GM23338 (cell line): ENCODE measurements around the gene CAPN9. TPM values are rescaled to one million over a fixed set of nuclear protein-coding genes. Genes with fewer than 3 reads are reported as not detected.

Experiments used
- ATAC-seq: fragments of 200-7000 bp; cut with Tn5 transposase; 3 replicates; pipeline ENCODE4 v1.9.1; 2020
- DNase-seq: peaks from one replicate; pipeline ENCODE4 v3.0.0-alpha.2; 2015; ENCODE audit warnings: low spot score
- H2AFZ ChIP-seq: fragments of 200-600 bp; sonication (generic); 2 replicates; pipeline ENCODE4 v1.8.0; 2016; ENCODE audit warnings: antibody characterized with exemption, mild to moderate bottlenecking, moderate library complexity
- H3F3A ChIP-seq: fragments of 200-600 bp; sonication (generic); replicated peaks from 2 replicates; pipeline ENCODE4 v1.8.0; 2017; ENCODE audit warnings: antibody characterized with exemption, mixed run types, low read depth
- H3K27ac ChIP-seq: fragments of 200-600 bp; sonication (generic); 2 replicates; pipeline ENCODE4 v1.6.1; 2016; ENCODE audit warnings: low read depth
- H3K27me3 ChIP-seq: fragments of 200-600 bp; sonication (generic); 2 replicates; pipeline ENCODE4 v1.8.0; 2016; ENCODE audit warnings: mild to moderate bottlenecking, mixed run types, moderate library complexity; ENCODE audit not compliant: insufficient read depth
- H3K36me3 ChIP-seq: fragments of 200-600 bp; sonication (generic); 2 replicates; pipeline ENCODE4 v1.8.0; 2016; ENCODE audit warnings: mild to moderate bottlenecking; ENCODE audit not compliant: insufficient read depth
- H3K4me1 ChIP-seq: fragments of 200-600 bp; sonication (generic); 2 replicates; pipeline ENCODE4 v1.8.0; 2016; ENCODE audit warnings: mild to moderate bottlenecking, moderate library complexity; ENCODE audit not compliant: insufficient read depth
- H3K4me2 ChIP-seq: fragments of 200-600 bp; sonication (generic); 2 replicates; pipeline ENCODE4 v1.7.1; 2017; ENCODE audit warnings: mixed run types
- H3K4me3 ChIP-seq: fragments of 200-600 bp; sonication (generic); 2 replicates; pipeline ENCODE4 v1.6.1; 2016; ENCODE audit warnings: mixed run types
- H3K79me2 ChIP-seq: fragments of 200-600 bp; sonication (generic); replicated peaks from 2 replicates; pipeline ENCODE4 v1.8.0; 2017; ENCODE audit warnings: mild to moderate bottlenecking; ENCODE audit not compliant: insufficient read depth
- H3K9me2 ChIP-seq: fragments of 200-600 bp; sonication (generic); 2 replicates; pipeline ENCODE4 v1.8.0; 2017; ENCODE audit not compliant: insufficient read depth
- H4K20me1 ChIP-seq: fragments of 200-600 bp; sonication (generic); replicated peaks from 2 replicates; pipeline ENCODE4 v1.8.0; 2017; ENCODE audit warnings: mild to moderate bottlenecking; ENCODE audit not compliant: insufficient read depth
- H3K27ac Mint-ChIP-seq: 2 replicates; pipeline ENCODE4 v1.8.0; 2020; ENCODE audit warnings: inconsistent platforms, mild to moderate bottlenecking, moderate library complexity, mixed read lengths
- H3K27me3 Mint-ChIP-seq: 3 replicates; pipeline ENCODE4 v1.8.0; 2022; ENCODE audit warnings: low read depth, mild to moderate bottlenecking, moderate library complexity, mixed read lengths, inconsistent platforms; ENCODE audit not compliant: insufficient read depth, poor library complexity
- H3K36me3 Mint-ChIP-seq: 3 replicates; pipeline ENCODE4 v1.8.0; 2021; ENCODE audit warnings: low read depth, mild to moderate bottlenecking, inconsistent platforms, moderate library complexity, mixed read lengths
- H3K4me1 Mint-ChIP-seq: 3 replicates; pipeline ENCODE4 v1.8.0; 2020; ENCODE audit warnings: mild to moderate bottlenecking, inconsistent platforms, mixed read lengths
- H3K4me3 Mint-ChIP-seq: 3 replicates; pipeline ENCODE4 v1.8.0; 2021; ENCODE audit warnings: moderate library complexity, mild to moderate bottlenecking, inconsistent platforms, mixed read lengths
- H3K9me3 Mint-ChIP-seq: 3 replicates; pipeline ENCODE4 v1.8.0; 2020; ENCODE audit warnings: moderate library complexity, mild to moderate bottlenecking, inconsistent platforms, mixed read lengths
- CREB1 ChIP-seq: fragments of 250-450 bp; sonication (Bioruptor Pico); IDR thresholded peaks from 2 replicates; pipeline ENCODE4 v1.5.0; 2020; ENCODE audit warnings: low read depth, mild to moderate bottlenecking, moderate library complexity
- CTCF ChIP-seq, 2 experiments: fragments of 200-600 bp in 1 of 2; sonication (generic) in 1 of 2; conservative IDR thresholded peaks; 2 replicates each; pipeline versions ENCODE4 v1.5.1 to v1.6.1; 2016 to 2017; ENCODE audit warnings: antibody characterized with exemption in 2 of 2, low read depth in 2 of 2, mild to moderate bottlenecking in 2 of 2, moderate library complexity in 1 of 2
- EZH2 ChIP-seq: fragments of 200-600 bp; sonication (generic); IDR thresholded peaks from one replicate; pipeline ENCODE4 v1.8.0; 2017; ENCODE audit warnings: antibody characterized with exemption, mild to moderate bottlenecking, low read depth; ENCODE audit not compliant: unreplicated experiment
- EZH2phosphoT487 ChIP-seq: fragments of 200-600 bp; sonication (generic); IDR thresholded peaks from one replicate; pipeline ENCODE4 v1.8.1; 2018; ENCODE audit warnings: antibody characterized with exemption; ENCODE audit not compliant: unreplicated experiment
- JUNB ChIP-seq: IDR thresholded peaks from one replicate; pipeline ENCODE4 v1.6.1; 2016; ENCODE audit warnings: antibody characterized with exemption; ENCODE audit not compliant: unreplicated experiment
- NANOG ChIP-seq: IDR thresholded peaks from 2 replicates; pipeline ENCODE4 v1.6.1; 2016; ENCODE audit warnings: antibody characterized with exemption, borderline replicate concordance
- POLR2AphosphoS5 ChIP-seq: IDR thresholded peaks from 2 replicates; pipeline ENCODE4 v1.6.1; 2016; ENCODE audit warnings: antibody characterized with exemption, low read depth
- REST ChIP-seq: IDR thresholded peaks from one replicate; pipeline ENCODE4 v1.6.1; 2018; ENCODE audit warnings: antibody characterized with exemption; ENCODE audit not compliant: unreplicated experiment
- STAT1 ChIP-seq: IDR thresholded peaks from one replicate; pipeline ENCODE4 v1.6.1; 2016; ENCODE audit warnings: antibody characterized with exemption; ENCODE audit not compliant: unreplicated experiment
- ZNF114 ChIP-seq: fragments of 250-450 bp; sonication (Bioruptor Pico); IDR thresholded peaks from 2 replicates; pipeline ENCODE4 v1.5.0; 2020; ENCODE audit warnings: mild to moderate bottlenecking, moderate library complexity
- ZNF331 ChIP-seq: fragments of 250-450 bp; sonication (Bioruptor Pico); IDR thresholded peaks from 2 replicates; pipeline ENCODE4 v1.5.0; 2020; ENCODE audit warnings: low read depth, mild to moderate bottlenecking, moderate library complexity
- ZNF462 ChIP-seq: fragments of 250-450 bp; sonication (Bioruptor Pico); IDR thresholded peaks from 2 replicates; pipeline ENCODE4 v1.5.0; 2020; ENCODE audit warnings: mild to moderate bottlenecking, moderate library complexity
- polyA plus RNA-seq: library from polyadenylated mRNA; unstranded; fragments of >200 nt; fragmentation: Nextera tagmentation; extraction: Ambion mirVana; gene quantifications from 2 replicates; pipeline ENCODE4 v1.2.1, GENCODE V29; 2016
- total RNA-seq: library from RNA; depleted of rRNA; stranded (reverse); fragments of >200 nt; shearing (Covaris generic); gene quantifications from 2 replicates; pipeline ENCODE4 v1.2.3, GENCODE V29; 2014
- TF ChIP-seq, protein P1 (sequence below): IDR thresholded peaks from 2 replicates; pipeline ENCODE4 v1.6.1; 2016; ENCODE audit warnings: antibody characterized with exemption

CAPN9 gene
- total and polyA plus RNA-seq, 2 experiments from 2014 or later = 0.07 TPM; not detected in 1

- H3K9me3 Mint-ChIP-seq = no peaks in the 10 kb centered on the region
- H3K79me2 ChIP-seq = no peaks in the 10 kb centered on the region
- no peak overlapping the region for H3K27ac Mint-ChIP-seq
- H3K4me3 Mint-ChIP-seq = no peak overlapping the region
- H3F3A ChIP-seq = no peaks in the 10 kb centered on the region
- H3K36me3 Mint-ChIP-seq = no peaks in the 10 kb centered on the region
- no peaks in the 10 kb centered on the region for H3K27me3 ChIP-seq
- H3K4me1 Mint-ChIP-seq = peaks cover 7% of the 10 kb centered on the region
- TF ChIP-seq ZNF462 (CRISPR knock-in tag) (no peak), CTCF (conservative IDR thresholded peaks at IDR 0.05; ENCODE audit: low read depth in 2 of 2) (no peak), EZH2 (no peak), JUNB (no peak), STAT1 (no peak), NANOG (no peak), POLR2AphosphoS5 (no peak), REST (no peak), ZNF331 (CRISPR knock-in tag) (no peak), EZH2phosphoT487 (no peak), ZNF114 (no peak), CREB1 (CRISPR knock-in tag) (no peak)
- TF ChIP-seq, protein P1, sequence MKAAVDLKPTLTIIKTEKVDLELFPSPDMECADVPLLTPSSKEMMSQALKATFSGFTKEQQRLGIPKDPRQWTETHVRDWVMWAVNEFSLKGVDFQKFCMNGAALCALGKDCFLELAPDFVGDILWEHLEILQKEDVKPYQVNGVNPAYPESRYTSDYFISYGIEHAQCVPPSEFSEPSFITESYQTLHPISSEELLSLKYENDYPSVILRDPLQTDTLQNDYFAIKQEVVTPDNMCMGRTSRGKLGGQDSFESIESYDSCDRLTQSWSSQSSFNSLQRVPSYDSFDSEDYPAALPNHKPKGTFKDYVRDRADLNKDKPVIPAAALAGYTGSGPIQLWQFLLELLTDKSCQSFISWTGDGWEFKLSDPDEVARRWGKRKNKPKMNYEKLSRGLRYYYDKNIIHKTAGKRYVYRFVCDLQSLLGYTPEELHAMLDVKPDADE = no peak
- H3K27ac ChIP-seq = no peak overlapping the region
- no peaks in the 10 kb centered on the region for H3K36me3 ChIP-seq
- H3K4me1 ChIP-seq = no peaks in the 10 kb centered on the region
- H3K4me3 ChIP-seq = no peak overlapping the region
- peaks cover 10% of the 10 kb centered on the region for H3K27me3 Mint-ChIP-seq
- DNase-seq = no peak
- ATAC-seq = peak; percentile 38
- no peak overlapping the region for H3K4me2 ChIP-seq
- H3K9me2 ChIP-seq = no peaks in the 10 kb centered on the region
- no peaks in the 10 kb centered on the region for H4K20me1 ChIP-seq
- no peak overlapping the region for H2AFZ ChIP-seq
Observed at GRCh38 chr1:230705289-230706019, 41.7 kb upstream of the CAPN9 start.
